Femur (tissue), 1 donor: ENCODE measurements around the gene C12orf54.
"Not testable (repeated sequence)": the region's sequence is repeated elsewhere in the genome, so short reads cannot be mapped to it uniquely, and the experiment has no call there.

ENCODE experiments used
- DNase-seq: peaks from one replicate; pipeline ENCODE4 v3.0.0-alpha.2; 2017

C12orf54 gene

DNA sequence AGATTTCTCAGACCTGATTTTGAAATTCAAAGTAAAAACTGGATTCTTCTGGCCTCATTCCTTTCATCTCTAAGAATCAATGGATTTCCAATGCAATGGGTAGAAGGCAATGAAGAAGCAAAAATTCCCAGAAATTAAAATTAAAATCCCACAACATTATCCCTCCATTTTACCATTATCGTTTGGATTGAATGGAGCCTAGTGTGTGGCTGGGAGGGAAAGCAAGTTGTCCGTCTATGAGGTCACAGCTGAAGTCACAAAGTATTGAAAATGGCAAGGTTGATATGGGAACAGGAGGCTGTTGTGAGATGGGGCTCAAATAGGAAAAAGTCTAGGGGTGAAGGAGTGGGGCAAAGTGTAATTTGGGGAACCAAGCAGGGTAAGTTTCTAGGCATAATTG lies at the start of gene C12orf54:
Gene C12orf54, plus strand, starts transcription at position 301 of the 400 bp plus-strand sequence. CDS start 799 bp downstream, outside the sequence.
- no peak for DNase-seq

DNA sequence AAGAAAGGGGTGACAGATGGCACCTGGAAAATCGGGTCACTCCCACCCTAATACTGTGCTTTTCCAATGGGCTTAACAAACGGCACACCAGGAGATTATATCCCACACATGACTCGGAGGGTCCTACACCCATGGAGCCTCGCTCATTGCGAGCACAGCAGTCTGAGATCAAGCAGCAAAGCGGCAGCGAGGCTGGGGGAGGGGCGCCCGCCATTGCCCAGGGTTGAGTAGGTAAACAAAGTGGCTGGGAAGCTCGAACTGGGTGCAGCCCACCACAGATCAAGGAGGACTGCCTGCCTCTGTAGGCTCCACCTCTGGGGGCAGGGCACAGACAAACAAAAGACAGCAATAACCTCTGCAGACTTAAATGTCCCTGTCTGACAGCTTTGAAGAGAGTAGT lies 48.3 kb upstream of the C12orf54 start:
- not testable (repeated sequence) for DNase-seq

DNA sequence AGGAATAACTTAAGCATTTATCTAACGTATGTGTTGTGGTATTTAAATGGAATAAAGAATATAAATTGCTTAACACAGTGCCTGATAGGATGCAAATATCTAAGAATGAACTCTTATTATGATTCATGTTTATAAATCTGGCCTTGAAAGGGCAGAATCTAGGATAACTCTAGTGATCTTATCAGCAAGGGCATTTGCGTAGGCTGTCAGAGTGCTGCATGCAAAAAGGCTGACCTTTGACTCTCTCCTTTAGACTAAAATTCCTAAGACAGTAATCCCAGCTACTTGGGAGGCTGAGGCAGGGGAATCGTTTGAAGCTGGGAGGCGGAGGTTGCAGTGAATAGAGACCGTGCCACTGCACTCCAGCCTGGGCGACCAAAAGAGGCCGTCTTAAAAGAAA lies 41.2 kb upstream of the C12orf54 start:
- DNase-seq, result no peak

- DNase-seq, result no peak
These were observed 40.0 kb upstream of the C12orf54 start for GRCh38 chr12:48442179-48442847.

DNA sequence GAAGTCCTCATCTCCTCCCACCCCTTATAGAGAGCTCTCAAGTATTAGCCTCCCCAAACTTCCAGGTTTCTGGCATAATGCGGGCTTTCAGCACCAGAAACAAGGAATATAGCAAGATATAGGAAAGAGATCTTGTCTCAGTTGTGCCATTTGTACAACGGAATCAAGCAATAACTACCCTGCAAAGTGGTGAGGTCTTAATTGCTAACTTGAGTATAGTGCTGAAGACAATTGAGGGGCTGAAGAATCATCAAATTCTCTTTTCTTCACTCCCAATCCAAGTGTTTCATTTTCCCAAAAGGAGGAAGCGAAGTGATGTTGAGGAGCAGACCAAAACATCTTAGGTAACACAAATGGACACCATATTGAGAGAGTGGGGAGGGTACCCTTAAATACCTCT lies 36.8 kb upstream of the C12orf54 start:
- DNase-seq, result no peak

DNA sequence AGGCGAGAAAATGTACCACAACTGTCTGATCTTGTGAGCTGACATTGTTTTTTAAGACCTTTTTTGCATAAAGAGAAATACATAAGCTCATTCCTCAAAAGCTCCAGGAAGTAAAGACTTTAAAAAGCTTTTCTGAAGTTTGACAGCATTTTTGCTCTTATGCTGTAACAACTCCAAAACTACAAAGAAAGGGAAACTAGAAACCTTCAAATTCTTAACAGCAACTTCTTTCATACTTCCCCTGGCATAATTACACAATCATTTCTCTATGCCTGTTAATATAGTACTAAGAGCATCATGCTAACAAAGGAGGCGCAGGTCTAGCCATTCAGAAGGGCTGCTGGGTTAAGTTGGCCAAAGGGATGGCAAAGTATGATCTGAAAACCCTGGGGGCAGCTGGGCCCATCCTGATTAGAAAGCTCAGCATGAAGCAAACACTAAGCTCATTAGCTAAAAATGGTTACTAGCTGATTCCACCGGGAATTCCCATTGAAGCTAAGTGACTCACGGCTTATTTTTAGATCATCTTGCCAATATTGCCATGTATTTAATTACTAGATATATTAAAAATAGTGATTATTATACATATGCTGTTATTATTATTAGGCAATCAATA lies 36.0 kb upstream of the C12orf54 start:
- DNase-seq, result no peak

GRCh38 chr12:48447755-48448154 lies 34.5 kb upstream of the C12orf54 start:
- no peak for DNase-seq

- no peak for DNase-seq
These were observed 30.9 kb upstream of the C12orf54 start for GRCh38 chr12:48451372-48451771.

GRCh38 chr12:48452961-48453360 lies 29.3 kb upstream of the C12orf54 start:
- not testable (repeated sequence) for DNase-seq

DNA sequence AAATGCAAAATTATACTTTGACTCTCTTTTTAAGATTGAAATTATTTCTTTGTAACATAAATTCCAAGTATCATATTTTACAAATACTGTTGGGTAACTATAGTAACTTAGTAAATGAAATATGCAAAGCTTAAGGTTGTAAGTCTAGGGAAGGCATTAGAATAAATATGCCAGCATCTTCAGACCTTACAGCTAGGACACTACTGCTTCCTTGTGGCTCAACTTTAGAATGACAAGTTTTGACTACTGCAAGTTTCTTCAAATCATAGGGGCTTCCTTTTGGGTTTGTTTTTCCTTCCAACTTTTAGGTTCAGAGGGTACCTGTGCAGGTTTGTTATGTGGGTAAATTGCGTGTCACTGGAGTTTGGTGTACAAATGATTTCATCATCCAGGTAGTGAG lies 27.6 kb upstream of the C12orf54 start:
- no peak for DNase-seq

- no peak for DNase-seq
These were observed 27.2 kb upstream of the C12orf54 start for GRCh38 chr12:48455116-48455515.

- DNase-seq, result no peak
These were observed 23.0 kb upstream of the C12orf54 start for GRCh38 chr12:48459259-48459658.

DNA sequence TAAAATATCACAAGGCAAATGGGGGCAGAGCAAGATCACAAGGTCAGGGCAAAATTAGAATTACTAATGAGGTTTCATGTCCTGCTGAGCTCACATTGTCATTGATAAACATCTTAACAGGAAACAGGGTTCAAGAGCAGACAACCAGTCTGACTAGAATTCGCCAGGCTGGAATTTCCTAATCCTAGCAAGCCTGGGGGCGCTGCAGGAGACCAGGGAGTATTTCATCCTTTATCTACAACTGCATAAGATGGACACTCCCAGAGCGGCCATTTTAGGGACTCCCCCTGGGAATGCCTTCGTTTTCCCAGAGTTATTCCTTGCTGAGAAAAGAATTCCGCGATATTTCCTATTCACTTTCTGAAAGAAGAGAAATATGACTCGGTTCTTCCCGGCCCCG lies 13.3 kb upstream of the C12orf54 start:
- DNase-seq, result not testable (repeated sequence)

GRCh38 chr12:48472259-48472658 lies 10.0 kb upstream of the C12orf54 start, which contains the start of gene ANP32D:
TSS of gene ANP32D (plus strand) at chr12:48472559. CDS start at chr12:48472665, 106 bp downstream.
- DNase-seq, result no peak

GRCh38 chr12:48473061-48473460 lies 9.2 kb upstream of the C12orf54 start:
- no peak for DNase-seq

- DNase-seq, result not testable (repeated sequence)
These were observed 7.8 kb upstream of the C12orf54 start for GRCh38 chr12:48474497-48474896.

DNA sequence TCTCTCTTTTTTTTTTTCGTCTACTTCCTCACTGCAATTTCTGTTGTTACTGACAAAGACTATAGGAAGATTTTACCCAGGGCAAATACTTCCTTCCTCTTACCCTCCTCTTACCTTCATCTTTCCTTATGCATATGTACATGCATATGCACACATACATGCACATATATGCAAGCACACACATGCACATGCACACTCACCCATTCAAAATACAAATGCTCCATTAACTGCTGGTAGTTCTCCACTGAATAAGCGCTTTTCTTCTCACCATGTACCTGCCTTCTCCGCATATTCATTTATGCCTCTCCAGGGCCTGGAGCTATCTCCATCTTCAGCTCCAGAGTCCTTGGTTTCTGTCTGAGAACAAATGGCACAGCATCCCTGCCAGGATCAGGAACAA lies 632 bp downstream of the C12orf54 start:
- DNase-seq, result no peak

GRCh38 chr12:48486261-48486660 lies 4.0 kb downstream of the C12orf54 start:
- DNase-seq, result no peak

DNA sequence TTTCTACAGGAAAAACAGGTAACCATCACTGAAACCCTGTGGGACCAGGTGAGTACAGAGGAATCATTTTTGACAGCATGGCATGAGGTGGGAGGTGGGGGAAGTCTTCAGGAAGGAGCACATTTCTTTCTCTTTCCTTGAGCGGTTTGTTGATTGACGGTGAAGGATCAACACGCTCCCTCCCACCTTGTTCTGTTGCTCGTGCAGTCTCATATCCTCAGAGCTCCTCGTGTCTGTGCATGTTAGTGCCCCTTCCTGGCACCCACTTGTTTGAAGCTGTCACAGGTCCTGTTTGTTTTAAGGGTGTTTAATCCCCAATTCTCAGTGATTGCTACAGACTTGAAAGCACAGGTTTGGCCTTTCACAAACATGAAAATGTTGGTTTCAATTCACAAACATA lies 4.4 kb downstream of the C12orf54 start:
- DNase-seq, result no peak

- no peak for DNase-seq
These were observed 6.7 kb downstream of the C12orf54 start for GRCh38 chr12:48489012-48489411.

DNA sequence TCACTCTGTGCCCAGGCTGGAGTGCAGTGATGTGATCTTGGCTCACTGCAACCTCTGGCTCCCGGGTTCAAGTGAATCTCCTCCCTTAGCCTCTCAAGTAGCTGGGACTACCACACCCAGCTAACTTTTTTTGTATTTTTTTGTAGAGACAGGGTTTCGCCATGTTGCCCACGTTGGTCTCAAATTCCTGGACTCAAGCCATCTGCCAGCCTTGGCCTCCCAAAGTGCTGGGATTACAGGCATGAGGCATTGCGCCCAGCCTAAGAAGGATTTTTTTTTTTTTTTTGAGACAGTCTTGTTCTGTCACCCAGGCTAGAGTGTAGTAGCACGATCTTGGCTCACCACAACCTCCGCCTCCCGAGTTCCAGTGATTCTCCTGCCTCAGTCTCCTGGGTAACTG lies 7.2 kb downstream of the C12orf54 start:
- DNase-seq, result not testable (repeated sequence)

DNA sequence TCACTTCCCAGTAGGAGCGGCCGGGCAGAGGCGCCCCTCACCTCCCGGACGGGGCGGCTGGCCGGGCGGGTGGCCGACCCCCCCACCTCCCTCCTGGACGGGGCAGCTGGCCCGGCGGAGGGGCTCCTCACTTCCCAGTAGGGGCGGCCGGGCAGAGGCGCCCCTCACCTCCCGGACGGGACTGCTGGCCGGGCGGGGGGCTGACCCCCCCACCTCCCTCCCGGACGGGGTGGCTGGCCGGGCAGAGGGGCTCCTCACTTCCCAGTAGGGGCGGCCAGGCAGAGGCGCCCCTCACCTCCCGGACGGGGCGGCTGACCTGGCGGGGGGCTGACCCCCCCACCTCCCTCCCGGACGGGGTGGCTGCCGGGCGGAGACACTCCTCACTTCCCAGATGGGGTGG lies 18.0 kb downstream of the C12orf54 start:
- DNase-seq, result not testable (repeated sequence)

DNA sequence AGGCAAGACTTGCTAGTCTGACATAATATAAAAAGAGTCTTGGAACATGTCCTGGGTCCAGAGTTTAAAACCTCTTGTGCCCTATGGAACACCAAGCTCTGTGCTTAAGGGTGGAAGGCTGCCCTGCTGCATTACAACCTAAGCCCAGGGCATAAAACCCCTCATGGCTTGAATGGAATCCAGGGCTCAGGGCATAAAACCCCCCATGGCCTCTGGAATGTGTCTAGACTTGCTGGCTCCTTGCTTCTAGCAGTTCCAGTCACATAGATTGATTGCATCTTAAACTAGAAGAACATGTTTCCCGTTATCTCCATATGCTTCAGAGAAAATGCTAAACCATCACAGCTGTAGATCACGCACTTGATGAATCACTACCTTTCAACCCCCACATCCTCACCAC lies 24.5 kb downstream of the C12orf54 start:
- DNase-seq, result not testable (repeated sequence)

DNA sequence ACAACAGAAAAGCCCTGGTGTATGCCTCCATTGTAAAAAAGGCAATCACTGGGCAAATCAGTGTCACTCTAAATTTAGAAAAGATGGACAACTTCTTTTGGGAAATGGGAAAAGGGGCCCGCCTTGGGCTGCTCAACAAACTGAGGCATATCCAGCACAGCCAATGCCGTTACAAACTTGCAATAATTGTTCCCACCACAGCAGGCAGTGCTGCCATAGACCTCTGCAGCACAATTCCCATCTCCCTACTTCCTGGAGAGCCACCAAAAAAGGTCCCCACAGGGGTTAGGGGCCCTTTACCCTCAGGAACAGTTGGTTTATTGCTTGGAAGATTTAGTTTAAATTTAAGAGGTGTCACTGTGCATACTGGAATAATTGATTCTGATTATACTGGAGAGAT lies 26.7 kb downstream of the C12orf54 start:
- DNase-seq, result no peak

DNA sequence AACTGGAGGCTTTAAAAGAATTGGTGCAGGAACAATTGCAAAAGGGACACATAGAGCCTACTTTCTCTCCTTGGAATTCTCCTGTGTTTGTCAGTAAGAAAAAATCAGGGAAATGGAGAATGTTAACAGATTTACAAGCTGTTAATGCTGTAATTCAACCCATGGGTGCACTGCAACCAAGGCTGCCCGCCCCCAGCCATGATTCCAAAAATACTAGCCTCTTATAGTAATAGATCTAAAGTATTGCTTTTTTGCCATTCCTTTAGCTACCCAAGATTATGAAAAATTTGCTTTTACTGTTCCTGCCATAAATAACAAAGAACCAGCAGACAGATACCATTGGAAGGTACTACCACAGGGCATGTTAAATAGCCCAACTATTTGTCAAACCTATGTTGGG lies 27.8 kb downstream of the C12orf54 start:
- no peak for DNase-seq
